Tongue (tissue), 2 donors: ENCODE measurements around the gene WDTC1. TPM values are rescaled to one million over a fixed set of nuclear protein-coding genes. Genes with fewer than 3 reads are reported as not detected.
A peak's percentile ranks its signal among the peaks of the same experiment; 100 is the strongest.
"Not testable (repeated sequence)": the region's sequence is repeated elsewhere in the genome, so short reads cannot be mapped to it uniquely, and the experiment has no call there.

Source experiments
- DNase-seq: peaks from one replicate; pipeline ENCODE4 v3.0.0-alpha.2; 2015
- total RNA-seq: library from RNA; depleted of rRNA; stranded (reverse); fragments of >200 nt; gene quantifications from one replicate; pipeline ENCODE4 v1.2.3, GENCODE V29; 2014

Gene WDTC1
- total RNA-seq, 1 donor from 2014 or later: 36.0 TPM

DNA sequence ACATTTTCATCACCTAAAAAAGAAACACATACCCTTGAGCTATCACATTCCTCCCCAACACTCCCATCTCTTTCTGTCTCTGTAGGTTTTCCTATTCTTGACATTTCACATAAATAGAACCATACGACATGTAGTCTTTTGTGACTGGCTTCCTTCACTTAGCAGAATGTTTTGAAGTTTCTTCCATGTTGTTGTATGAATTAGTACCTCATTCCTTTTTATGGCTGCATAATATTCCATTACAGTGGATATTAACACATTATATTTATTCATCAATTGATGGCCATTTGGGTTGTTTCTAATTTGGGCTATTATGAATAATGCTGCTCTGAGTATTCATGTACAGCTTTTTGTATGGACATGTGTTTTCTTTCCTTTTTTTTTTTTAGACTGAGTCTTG lies 11.8 kb downstream of the WDTC1 start:
- DNase-seq: no peak

DNA sequence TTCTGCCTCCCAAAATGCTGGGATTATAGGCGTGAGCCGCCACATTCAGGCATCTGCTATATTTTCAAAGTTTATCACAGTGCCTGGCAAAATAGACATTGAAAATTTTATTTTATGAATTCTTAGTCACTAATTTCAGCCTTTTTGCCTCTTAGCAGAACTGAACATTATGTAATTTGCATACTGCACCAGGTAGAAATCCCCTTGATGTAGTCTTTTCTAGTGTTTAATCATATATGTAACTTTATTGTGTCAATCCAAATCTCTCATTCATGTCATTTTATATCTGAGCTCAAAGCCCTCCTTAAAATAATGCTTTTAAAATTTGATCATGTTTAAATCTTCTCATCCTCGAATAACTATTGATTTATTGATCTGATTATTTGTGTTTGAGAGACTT lies 19.2 kb downstream of the WDTC1 start:
- no peak for DNase-seq

DNA sequence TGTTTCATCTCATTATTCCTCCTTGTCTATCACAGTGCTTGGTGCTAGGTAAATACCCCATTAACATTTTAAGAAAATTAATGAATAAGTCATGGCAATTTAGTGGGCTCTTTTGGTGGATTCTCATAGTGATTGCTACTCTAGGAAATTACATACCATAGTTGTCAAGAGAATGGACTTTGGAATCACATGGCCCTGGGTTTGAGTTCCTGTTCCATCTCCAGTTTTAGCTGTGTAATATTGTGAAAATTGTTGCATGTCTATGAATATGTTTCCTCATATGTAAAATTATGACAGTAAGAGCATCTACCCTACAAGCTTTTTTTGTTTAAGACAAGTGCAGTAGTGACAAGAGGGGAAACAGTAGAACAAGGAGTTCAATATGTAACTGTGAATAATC lies 20.7 kb downstream of the WDTC1 start:
- DNase-seq: no peak

DNA sequence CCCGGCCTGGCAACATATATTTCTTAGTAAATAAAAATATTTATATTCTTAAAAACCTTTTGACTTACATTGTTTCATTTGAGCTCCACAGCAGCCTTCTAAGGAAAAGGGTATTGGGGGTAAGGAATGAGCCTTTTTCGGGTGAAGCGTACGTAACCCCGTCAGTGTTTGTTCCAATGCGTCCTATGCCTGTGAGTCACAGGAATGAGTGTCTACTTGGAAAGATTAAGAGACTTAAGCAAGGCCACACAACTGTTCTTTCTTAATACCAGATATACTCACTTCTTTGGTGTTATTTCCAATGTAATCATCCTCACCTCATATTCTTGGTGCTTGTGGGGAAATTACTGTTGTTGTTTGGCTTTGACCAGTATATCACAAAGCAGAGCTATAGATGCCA lies 22.7 kb downstream of the WDTC1 start:
- DNase-seq: no peak

DNA sequence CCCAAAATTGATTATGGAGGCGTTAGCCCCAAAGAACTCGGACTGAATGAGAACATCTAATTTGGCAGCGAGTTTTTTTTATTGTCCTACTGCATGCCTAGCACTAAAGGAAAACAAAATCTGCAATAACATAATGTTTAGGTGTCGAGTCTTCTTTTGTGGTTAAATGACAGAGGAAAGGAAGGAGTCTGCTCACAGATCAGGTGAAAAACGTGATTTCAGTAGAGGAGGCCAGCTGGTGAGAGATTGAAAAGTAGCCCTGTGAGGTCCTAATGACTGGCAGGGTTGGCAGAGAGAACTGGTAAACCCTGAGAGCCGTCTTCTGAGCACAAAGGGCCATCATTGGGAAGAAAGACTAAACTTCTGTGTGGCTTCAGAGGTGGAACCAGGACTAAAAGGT lies 24.2 kb downstream of the WDTC1 start:
- no peak for DNase-seq

GRCh38 chr1:27267153-27267552 lies 32.7 kb downstream of the WDTC1 start:
- no peak for DNase-seq

- DNase-seq: no peak
Observed at GRCh38 chr1:27269276-27269675, 34.8 kb downstream of the WDTC1 start.

- DNase-seq: no peak
Observed at GRCh38 chr1:27274204-27274603, 39.8 kb downstream of the WDTC1 start.

DNA sequence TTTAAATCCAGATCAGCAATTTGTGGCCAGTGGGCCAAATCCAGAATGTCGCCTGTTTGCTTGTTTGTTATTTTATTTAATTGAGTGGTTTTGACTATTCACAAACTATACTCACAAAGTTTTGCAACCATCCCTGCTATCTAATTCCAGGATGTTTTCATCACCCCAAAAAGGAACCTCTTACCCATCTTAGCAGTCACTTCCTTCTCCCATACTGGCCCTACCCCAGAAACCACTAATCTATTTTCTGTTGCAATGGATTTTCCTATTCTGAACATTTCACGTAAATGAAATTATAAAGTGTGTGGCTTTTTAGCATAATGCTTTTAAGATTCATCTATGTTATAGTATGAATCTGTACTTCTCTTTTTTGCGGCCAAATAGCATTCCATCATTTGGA lies 41.3 kb downstream of the WDTC1 start:
- DNase-seq: no peak

- DNase-seq: peak; percentile 95
Observed at GRCh38 chr1:27284425-27285273, 50.2 kb downstream of the WDTC1 start.

GRCh38 chr1:27285274-27285660 lies 50.8 kb downstream of the WDTC1 start:
- no peak for DNase-seq

- DNase-seq: not testable (repeated sequence)
Observed at GRCh38 chr1:27285821-27286220, 51.4 kb downstream of the WDTC1 start.

GRCh38 chr1:27289125-27289524 lies 54.7 kb downstream of the WDTC1 start:
- DNase-seq: not testable (repeated sequence)

DNA sequence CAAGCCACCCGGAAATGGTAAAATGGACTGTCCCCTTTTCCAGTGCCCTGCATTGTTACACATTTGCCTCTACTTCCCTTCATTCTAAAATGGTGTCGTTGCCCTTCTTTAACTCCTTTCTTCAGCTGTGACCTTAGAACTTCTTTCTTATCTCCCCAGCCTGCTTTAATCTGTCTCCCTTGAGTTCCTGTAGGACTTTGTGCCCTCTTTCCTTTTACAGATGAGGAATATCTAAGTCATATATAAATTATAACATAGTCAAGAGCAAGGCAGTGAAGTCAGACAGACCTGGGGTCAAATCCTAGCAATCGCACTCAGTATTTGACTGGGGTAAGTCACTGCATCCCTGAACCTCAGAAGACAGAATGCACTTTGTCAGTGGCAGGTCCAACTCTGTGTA lies 56.1 kb downstream of the WDTC1 start:
- no peak for DNase-seq

DNA sequence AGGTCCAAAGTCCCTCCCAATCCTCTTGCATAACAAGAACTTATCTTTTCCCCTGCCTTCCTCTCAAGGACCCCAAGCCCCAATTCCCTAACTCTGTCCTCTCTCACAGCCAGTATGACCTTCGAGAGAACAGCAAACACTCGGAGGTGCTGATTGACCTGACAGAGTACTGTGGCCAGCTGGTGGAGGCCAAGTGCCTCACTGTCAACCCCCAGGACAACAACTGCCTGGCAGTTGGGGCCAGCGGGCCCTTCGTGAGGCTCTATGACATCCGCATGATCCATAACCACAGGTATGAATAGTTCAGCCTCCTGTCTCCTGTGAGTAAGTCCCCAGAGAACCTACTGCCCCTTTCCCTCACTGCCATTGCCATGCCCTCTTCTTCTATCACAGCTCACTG lies 57.7 kb downstream of the WDTC1 start:
- DNase-seq: no peak

DNA sequence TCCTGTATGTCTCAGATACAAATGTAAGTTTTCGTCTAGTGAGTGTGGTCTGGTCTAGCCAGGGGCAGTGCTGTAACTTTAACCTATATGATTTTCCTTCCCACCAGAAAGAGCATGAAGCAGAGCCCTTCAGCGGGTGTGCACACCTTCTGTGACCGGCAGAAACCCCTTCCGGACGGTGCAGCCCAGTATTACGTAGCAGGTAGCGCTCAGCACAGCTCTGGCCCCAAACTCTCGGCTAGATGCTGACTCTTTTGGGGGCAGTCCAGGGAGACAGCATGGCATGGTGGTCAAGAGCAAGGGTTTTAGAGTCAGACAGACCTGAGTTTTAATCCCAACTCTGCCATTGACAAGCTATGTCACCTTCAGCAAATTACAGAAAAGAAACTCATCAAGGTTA lies 59.5 kb downstream of the WDTC1 start:
- DNase-seq: no peak

DNA sequence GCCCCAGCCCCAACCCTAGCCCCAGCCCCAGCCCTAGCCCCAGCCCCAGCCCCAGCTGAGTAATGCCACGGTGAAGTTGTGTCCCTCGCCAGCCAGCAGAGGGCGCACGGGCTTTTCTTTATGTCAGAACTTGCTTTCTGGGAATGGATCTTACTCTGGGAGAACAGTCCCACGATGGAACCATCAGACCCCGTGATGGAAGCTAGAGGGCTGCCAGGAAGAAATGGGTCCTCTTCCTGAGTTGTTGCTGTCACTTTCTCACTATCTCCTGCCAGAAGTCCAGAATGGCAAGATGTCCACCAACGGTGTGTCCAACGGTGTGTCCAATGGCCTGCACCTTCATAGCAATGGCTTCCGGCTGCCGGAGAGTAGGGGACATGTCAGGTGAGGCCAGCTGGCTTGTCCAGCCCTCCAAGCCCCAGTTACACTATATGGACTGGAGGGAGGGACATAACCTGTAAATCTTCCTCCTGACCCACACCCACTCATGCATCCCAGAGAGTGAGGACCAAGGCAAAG lies 62.4 kb downstream of the WDTC1 start:
- peak; percentile 86 for DNase-seq

DNA sequence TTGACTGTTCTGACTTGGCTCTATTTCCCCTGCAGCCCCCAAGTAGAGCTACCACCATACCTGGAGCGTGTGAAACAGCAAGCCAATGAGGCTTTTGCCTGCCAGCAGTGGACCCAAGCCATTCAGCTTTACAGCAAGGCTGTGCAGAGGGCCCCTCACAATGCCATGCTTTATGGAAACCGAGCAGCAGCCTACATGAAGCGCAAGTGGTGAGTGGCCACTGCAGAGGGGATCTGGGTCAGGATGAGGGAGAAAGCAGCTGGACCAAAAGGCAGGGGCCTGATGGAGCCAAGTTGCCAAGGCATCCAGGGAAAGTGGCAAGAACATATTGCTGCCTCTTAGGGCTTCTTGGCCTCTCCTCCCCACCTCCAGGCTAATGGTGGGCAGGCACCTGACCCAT lies 63.5 kb downstream of the WDTC1 start:
- no peak for DNase-seq

DNA sequence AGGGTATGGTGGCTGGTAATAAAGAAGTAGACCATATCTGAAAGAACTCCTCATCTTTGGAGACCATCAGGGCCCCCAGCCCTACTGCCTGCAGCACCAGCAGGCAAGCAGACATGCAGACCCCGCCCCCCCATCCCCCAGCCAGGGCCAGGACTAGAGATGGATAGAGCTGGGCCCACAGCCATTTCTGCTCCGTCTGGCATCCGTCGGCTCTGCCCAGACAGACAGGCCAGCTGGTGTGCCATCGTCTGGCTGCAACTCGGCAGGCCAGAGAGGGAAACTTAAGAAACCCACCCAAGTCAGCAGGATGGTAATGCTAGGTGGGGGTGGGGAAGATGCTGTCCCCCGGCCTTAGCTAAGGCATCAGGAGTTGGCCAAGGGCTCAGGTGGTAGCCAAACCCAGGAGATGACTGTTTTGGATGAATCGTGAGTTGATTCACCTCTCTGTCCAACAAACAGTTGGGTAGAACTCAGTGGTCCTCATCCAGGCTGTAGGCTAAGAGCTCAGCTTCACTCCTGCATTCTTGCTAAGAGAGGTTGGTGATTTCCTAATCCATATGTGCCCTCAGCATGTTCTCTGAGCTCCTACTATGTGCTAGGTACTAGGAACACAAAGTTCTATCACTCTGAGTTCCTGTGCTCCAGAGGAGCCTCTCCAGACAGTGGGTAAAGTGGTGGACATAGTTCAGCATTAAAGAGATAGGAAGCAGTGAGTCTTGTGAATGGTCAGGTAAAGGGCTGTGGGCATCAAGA lies 64.4 kb downstream of the WDTC1 start:
- DNase-seq: peak; percentile 83

- DNase-seq: peak; percentile 94
Observed at GRCh38 chr1:27299385-27300271, 65.2 kb downstream of the WDTC1 start.

DNA sequence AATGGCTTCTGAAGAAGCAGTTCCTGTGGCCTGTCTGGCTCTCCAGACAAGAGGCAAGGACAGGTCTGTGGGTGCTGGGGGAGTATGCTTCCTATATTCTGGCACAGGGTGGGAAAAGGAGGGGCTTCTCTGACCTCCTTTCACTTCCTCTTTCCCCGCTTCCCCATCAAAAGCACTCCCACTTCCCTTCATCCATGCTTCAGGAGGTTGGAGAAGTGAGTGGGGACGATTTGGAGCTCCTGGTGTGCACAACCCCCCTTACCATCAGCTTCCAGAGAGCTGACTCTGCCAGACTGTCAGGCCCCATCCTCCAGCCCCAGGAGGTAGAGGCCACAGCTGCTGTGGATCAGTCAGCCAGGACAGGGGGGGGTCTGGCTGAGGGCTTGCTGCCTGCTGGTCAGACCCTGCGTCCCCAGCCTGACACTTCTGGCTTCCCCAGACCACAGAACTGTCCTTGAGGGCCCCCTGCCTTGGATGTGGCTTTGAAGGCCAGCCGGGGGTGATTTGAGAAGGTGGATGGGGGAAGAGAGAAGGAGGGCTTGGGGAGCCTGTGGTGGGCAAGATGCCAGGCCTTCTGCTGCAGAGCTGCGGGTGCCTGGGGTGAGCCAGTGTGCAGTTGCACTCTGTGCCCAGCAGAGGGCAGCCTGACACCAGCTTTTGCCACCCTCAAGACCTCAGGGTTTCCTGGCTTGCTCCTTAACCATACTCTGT lies 66.1 kb downstream of the WDTC1 start:
- peak; percentile 98 for DNase-seq

- DNase-seq: no peak
Observed at GRCh38 chr1:27301052-27301422, 66.6 kb downstream of the WDTC1 start.
